Measurements from ENCODE around the gene GDF7.

GRCh38 chr2:20656561-20656960, 10.4 kb upstream of the GDF7 start:
- TF ChIP-seq CTCF (conservative IDR thresholded peaks at IDR 0.05; ENCODE audit: low read length) (no peak), EZH2phosphoT487 (IDR thresholded peaks at IDR 0.05; ENCODE audit: borderline replicate concordance, low read depth, low read length) (no peak)

Data from OCI-LY7 (cell line).